Measurements from ENCODE around the gene CREB5. TPM values are rescaled to one million over a fixed set of nuclear protein-coding genes. Genes with fewer than 3 reads are reported as not detected.

Gene CREB5
- total and polyA plus RNA-seq, 2 experiments from 2014 or later, result 2.4 to 4.4 TPM

DNA sequence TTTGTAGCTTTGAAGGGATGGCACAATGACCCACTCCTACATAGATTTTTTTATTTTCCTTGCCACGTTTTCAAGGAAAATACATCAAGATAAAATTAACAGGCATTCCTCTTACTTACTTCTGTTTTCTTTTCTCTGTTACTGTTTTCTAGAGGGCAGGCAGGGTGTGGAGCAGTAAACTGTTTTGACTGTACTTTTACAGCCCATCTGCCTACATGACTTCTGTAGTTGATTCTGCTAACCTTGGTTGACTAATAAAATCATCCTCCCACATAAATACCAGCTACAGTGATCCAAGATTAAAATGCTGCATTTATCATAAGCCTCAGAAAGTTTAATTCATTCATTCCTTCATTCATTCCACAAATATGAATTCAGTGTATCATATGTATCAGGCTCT, 387.3 kb downstream of the CREB5 start (continued):
- TF ChIP-seq ZNF462 (CRISPR knock-in tag; IDR thresholded peaks at IDR 0.05) (no peak), POLR2AphosphoS5 (IDR thresholded peaks at IDR 0.05; ENCODE audit: low read depth) (no peak)

- no peaks in the 10 kb centered on the region for H3K4me1 Mint-ChIP-seq
- Histone ChIP-seq H3K79me2 (replicated peaks; ENCODE audit: insufficient read depth) (no peaks in the 10 kb centered on the region), H2AFZ (no peak overlapping the region), H3K27me3 (ENCODE audit: insufficient read depth) (peaks cover 10% of the 10 kb centered on the region), H3K27ac (ENCODE audit: low read depth) (no peak overlapping the region), H3K4me3 (no peak overlapping the region), H3F3A (replicated peaks; ENCODE audit: low read depth) (no peaks in the 10 kb centered on the region), H3K9me2 (ENCODE audit: insufficient read depth) (no peaks in the 10 kb centered on the region), H3K4me2 (no peak overlapping the region), H3K36me3 (ENCODE audit: insufficient read depth) (no peaks in the 10 kb centered on the region), H4K20me1 (replicated peaks; ENCODE audit: insufficient read depth) (no peaks in the 10 kb centered on the region), H3K4me1 (ENCODE audit: insufficient read depth) (no peaks in the 10 kb centered on the region)
- H3K9me3 Mint-ChIP-seq, result no peaks in the 10 kb centered on the region
- DNase-seq (ENCODE audit: low spot score) (no peak), ATAC-seq (no peak)
- no peak overlapping the region for H3K4me3 Mint-ChIP-seq
- no peak overlapping the region; the same call in 1 of the 2 replicates for H3K27ac Mint-ChIP-seq
- H3K36me3 Mint-ChIP-seq (ENCODE audit: low read depth), result no peaks in the 10 kb centered on the region
- H3K27me3 Mint-ChIP-seq (ENCODE audit: insufficient read depth, low read depth, poor library complexity), result peaks cover 3% of the 10 kb centered on the region
- TF ChIP-seq, protein P1, sequence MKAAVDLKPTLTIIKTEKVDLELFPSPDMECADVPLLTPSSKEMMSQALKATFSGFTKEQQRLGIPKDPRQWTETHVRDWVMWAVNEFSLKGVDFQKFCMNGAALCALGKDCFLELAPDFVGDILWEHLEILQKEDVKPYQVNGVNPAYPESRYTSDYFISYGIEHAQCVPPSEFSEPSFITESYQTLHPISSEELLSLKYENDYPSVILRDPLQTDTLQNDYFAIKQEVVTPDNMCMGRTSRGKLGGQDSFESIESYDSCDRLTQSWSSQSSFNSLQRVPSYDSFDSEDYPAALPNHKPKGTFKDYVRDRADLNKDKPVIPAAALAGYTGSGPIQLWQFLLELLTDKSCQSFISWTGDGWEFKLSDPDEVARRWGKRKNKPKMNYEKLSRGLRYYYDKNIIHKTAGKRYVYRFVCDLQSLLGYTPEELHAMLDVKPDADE (IDR thresholded peaks at IDR 0.05), result no peak
- TF ChIP-seq, protein P2, sequence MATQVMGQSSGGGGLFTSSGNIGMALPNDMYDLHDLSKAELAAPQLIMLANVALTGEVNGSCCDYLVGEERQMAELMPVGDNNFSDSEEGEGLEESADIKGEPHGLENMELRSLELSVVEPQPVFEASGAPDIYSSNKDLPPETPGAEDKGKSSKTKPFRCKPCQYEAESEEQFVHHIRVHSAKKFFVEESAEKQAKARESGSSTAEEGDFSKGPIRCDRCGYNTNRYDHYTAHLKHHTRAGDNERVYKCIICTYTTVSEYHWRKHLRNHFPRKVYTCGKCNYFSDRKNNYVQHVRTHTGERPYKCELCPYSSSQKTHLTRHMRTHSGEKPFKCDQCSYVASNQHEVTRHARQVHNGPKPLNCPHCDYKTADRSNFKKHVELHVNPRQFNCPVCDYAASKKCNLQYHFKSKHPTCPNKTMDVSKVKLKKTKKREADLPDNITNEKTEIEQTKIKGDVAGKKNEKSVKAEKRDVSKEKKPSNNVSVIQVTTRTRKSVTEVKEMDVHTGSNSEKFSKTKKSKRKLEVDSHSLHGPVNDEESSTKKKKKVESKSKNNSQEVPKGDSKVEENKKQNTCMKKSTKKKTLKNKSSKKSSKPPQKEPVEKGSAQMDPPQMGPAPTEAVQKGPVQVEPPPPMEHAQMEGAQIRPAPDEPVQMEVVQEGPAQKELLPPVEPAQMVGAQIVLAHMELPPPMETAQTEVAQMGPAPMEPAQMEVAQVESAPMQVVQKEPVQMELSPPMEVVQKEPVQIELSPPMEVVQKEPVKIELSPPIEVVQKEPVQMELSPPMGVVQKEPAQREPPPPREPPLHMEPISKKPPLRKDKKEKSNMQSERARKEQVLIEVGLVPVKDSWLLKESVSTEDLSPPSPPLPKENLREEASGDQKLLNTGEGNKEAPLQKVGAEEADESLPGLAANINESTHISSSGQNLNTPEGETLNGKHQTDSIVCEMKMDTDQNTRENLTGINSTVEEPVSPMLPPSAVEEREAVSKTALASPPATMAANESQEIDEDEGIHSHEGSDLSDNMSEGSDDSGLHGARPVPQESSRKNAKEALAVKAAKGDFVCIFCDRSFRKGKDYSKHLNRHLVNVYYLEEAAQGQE (IDR thresholded peaks at IDR 0.05; ENCODE audit: unreplicated experiment), result no peak
- TF ChIP-seq ZNF462 (CRISPR knock-in tag; IDR thresholded peaks at IDR 0.05) (no peak), NANOG (IDR thresholded peaks at IDR 0.05; ENCODE audit: borderline replicate concordance) (no peak)
Observed at GRCh38 chr7:28800150-28800549, 387.8 kb downstream of the CREB5 start.
